Endothelial cell of umbilical vein (primary cell): ENCODE results near the gene CARD19.

Experiments
- CTCF ChIP-seq, 2 donors: IDR thresholded peaks; 1 replicate in 1 of 2; 2 replicates in 1 of 2; pipeline ENCODE4 v1.5.1; 2011; ENCODE audit warnings: low read length in 2 of 2, mild to moderate bottlenecking in 2 of 2, moderate library complexity in 2 of 2, control low read depth in 1 of 2, inconsistent platforms in 1 of 2, low read depth in 1 of 2; ENCODE audit not compliant: insufficient read depth in 1 of 2; ENCODE audit errors: extremely low read depth in 1 of 2
- EZH2 ChIP-seq: IDR thresholded peaks from 2 replicates; pipeline ENCODE4 v1.6.1; 2012; ENCODE audit warnings: borderline replicate concordance, low read depth, mild to moderate bottlenecking, moderate library complexity, low read length, inconsistent platforms; ENCODE audit not compliant: severe bottlenecking
- JUN ChIP-seq: IDR thresholded peaks from 2 replicates; pipeline ENCODE4 v1.6.1; 2011; ENCODE audit warnings: borderline replicate concordance, low read depth; ENCODE audit not compliant: insufficient read length, insufficient read depth
- MYC ChIP-seq: IDR thresholded peaks from one replicate; pipeline ENCODE4 v1.6.1; 2011; ENCODE audit warnings: mild to moderate bottlenecking, low read depth, low read length
- POLR2A ChIP-seq: IDR thresholded peaks from 2 replicates; pipeline ENCODE4 v1.6.1; 2012; ENCODE audit warnings: low read depth, mild to moderate bottlenecking, control low read depth, low read length
- POLR2AphosphoS5 ChIP-seq: IDR thresholded peaks from 2 replicates; pipeline ENCODE4 v1.6.1; 2012; ENCODE audit warnings: low read depth, mild to moderate bottlenecking, control low read depth, low read length, moderate library complexity; ENCODE audit not compliant: insufficient read depth
- TF ChIP-seq, protein P1 (sequence below): IDR thresholded peaks from 2 replicates; pipeline ENCODE4 v1.6.1; 2011; ENCODE audit not compliant: insufficient read depth, insufficient read length

DNA sequence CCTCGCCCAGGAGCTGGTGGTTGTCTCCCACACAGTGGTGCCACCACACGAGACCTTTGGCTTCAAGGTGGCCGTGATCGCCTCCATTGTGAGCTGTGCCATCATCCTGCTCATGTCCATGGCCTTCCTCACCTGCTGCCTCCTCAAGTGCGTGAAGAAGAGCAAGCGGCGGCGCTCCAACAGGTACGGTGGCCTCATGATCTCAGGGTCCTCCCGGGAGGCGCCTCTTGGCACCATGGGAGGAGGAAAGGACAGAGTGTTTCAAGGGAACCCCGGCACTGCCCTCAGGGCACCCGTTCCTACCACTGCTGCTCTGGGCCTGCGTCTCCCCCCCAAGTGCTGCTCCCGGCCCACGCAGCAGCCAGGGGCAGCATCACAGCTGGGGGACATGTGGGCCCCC, 18.2 kb upstream of the CARD19 start:
- TF ChIP-seq CTCF (IDR thresholded peaks at IDR 0.05; ENCODE audit: extremely low read depth in 1 of 2, insufficient read depth in 1 of 2, low read depth in 1 of 2, low read length in 2 of 2) (no peak), POLR2AphosphoS5 (no peak), POLR2A (no peak), EZH2 (no peak), JUN (no peak), MYC (no peak)
- TF ChIP-seq, protein P1, sequence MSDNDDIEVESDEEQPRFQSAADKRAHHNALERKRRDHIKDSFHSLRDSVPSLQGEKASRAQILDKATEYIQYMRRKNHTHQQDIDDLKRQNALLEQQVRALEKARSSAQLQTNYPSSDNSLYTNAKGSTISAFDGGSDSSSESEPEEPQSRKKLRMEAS: no peak
